Stimulated activated CD8-positive, alpha-beta memory T cell treated with anti-CD3 and anti-CD28 coated beads, Interleukin-4, amount 100 ng/mL, for 1 hour (primary cell): ENCODE measurements around the gene LRRK1.
"Not testable (repeated sequence)": the region's sequence is repeated elsewhere in the genome, so short reads cannot be mapped to it uniquely, and the experiment has no call there.

Experiments
- DNase-seq, 2 donors: peaks; one replicate each; pipeline ENCODE4 v3.0.0-alpha.2; 2020; ENCODE audit warnings: low read depth in 2 of 2, low spot score in 1 of 2

LRRK1 gene

GRCh38 chr15:101091080-101092017 is 172.2 kb downstream of the LRRK1 start:
- DNase-seq = no peak

GRCh38 chr15:101092156-101092866 is 173.2 kb downstream of the LRRK1 start:
- DNase-seq = no peak

DNA sequence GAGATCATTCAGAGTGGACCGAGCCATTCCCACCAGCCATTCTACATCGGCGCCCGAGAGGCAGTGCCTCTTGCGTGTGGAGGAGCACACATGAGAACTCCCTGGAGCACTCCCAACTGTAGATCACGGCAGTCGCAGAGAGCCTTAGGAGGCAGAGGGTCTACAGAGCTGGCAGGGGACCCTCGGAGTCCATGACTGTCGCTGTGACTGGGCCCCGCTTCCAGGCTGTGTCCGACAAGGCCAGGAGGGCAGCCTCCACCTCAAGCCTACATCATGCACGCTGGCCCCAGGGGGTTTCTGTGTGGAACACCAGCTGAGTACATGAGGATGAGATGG is 173.7 kb downstream of the LRRK1 start:
- DNase-seq = no peak

GRCh38 chr15:101093958-101094357 is 174.8 kb downstream of the LRRK1 start:
- no peak for DNase-seq

GRCh38 chr15:101095796-101096406 is 176.7 kb downstream of the LRRK1 start:
- DNase-seq = not testable (repeated sequence)

- DNase-seq = no peak
Measured at GRCh38 chr15:101097111-101097510, 178.0 kb downstream of the LRRK1 start.

GRCh38 chr15:101099183-101099582 is 180.0 kb downstream of the LRRK1 start:
- DNase-seq = no peak

DNA sequence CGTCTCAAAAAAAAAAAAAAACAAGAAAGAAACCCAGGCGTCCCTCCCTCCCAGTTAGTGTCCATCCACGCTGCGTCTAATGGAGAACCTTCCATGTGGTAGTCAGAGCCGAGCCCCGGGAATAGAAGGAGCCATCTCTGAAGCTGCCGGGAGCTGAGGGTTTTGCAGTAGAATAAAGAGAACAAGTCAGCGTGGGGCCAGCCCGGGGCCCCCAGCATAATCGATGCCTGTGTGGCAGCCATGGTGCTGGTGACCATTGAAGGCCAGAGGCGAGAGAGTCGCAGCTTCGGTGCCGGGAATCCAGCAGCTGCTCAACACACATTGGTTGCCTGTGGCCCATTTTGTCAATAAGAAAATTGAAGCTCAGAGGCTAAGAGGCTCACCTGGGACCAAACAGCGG is 181.0 kb downstream of the LRRK1 start:
- DNase-seq = no peak

- DNase-seq = no peak
Measured at GRCh38 chr15:101100593-101101442, 181.7 kb downstream of the LRRK1 start.

DNA sequence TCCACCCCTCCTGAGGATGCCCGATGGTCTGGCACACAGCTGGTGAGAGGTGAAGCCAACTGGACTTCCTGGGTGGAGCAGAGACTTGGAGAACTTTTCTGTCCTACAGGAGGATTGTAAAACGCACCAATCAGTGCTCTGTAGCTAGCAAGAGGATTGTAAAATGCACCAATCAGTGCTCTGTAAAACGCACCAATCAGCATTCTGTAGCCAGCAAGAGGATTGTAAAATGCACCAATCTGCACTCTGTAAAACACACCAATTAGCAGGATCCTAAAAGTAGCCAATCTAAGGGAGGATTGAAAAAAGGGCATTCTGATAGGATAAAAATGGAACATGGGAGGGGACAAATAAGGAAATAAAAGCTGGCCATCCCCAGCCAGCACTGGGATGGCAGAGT is 182.5 kb downstream of the LRRK1 start:
- DNase-seq = no peak

- DNase-seq = no peak
Measured at GRCh38 chr15:101102746-101103145, 183.6 kb downstream of the LRRK1 start.

- DNase-seq = no peak
Measured at GRCh38 chr15:101103598-101103997, 184.4 kb downstream of the LRRK1 start.

GRCh38 chr15:101104141-101104540 is 185.0 kb downstream of the LRRK1 start:
- DNase-seq = no peak

- no peak for DNase-seq
Measured at GRCh38 chr15:101105059-101105891, 186.1 kb downstream of the LRRK1 start.

DNA sequence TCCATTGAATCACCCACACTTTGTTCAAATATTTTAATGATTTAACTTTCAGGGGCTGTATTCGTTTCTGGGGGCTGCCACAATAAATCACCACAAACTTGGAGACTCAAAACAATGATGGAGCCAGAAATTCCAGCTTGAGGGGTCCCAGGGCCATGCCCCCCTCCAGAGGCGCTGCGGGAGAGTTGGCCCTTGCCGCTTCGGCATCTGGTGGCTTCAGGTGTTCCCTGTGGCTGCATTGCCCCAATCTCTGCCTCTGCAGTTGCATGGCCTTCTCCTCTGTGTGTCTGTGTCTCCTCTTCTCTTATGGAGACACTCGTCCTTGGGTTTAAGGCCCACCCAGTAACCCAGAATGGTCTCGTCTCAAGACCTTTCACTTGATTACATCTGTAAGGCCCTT is 187.9 kb downstream of the LRRK1 start:
- DNase-seq = no peak

DNA sequence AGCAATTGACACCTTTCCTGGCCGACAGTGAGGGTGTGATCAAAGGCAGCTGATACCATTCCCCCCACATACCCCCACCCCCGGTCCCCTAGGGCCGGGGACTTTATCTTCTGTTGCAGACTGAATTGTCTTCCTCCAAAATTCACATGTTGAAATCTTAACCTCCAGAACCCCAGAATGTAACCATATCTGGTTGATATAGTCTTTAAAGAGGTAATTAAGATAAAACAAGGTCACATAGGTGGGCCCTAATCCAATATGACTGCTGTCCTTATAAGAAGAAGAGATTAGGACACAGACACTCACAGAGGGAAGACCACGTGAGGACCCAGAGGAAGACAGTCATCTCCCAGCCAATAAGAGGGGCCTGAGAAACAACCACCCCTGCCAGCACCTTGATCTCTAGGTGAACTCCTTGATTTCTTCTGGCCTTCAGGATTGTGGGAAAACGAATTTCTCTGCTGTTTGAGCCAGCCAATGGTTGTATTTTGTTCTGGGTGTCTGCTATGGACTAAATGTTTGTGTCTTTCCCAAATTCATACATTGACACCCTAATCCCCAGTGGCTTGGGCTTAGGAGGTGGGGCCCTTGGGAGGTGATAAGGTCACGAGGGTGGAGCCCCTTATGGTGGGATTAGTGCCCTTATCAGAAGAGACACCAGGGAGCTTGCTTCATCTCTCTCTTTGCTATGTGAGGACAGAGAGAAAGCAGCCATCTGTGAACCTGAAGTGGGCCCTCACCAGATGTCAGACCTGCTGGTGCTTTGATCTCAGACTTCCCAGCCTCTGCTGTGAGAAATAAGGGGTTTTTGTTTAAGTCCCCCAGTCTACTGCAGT is 188.7 kb downstream of the LRRK1 start:
- DNase-seq = no peak

DNA sequence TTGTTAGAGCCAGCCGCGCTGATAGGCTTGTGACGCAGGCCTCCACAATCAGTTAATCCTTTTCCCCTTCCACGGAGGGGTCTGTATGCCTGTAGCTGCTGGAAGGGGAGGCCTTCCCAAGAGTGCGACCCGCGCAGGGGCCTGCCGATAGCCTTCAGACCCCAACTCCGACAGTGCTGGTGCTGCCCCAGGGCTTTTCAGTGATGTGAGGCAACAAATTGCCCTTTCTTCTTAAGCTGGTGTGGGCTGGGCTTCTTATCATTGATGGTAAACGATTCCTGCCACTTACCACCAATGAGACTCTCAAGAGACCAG is 189.3 kb downstream of the LRRK1 start:
- no peak for DNase-seq

- DNase-seq = no peak
Measured at GRCh38 chr15:101108791-101109190, 189.6 kb downstream of the LRRK1 start.
